ENCODE measurements around the gene FSD2.
"Not testable (repeated sequence)": the region's sequence is repeated elsewhere in the genome, so short reads cannot be mapped to it uniquely, and the experiment has no call there.

FSD2 gene

DNA sequence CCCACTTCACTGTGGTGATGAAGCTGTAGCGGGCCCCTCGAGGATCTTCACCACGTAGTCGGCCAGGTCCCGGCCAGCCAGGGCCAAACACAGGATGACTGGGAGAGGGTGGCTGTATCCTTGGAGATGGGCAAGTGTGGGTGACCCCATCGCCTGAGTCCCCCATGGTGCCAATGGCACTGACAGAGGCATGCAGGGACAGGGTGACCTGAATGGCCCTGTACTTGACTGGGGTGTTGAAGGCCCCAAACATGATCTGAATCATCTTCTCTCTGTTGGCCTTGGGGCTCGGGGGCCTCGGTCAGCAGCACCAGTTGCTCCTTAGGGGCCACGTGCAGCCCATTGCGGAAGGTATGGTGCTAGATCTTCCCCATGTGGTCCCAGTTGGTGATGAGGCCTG, 79.1 kb downstream of the FSD2 start:
- FAIRE-seq: no peak

DNA sequence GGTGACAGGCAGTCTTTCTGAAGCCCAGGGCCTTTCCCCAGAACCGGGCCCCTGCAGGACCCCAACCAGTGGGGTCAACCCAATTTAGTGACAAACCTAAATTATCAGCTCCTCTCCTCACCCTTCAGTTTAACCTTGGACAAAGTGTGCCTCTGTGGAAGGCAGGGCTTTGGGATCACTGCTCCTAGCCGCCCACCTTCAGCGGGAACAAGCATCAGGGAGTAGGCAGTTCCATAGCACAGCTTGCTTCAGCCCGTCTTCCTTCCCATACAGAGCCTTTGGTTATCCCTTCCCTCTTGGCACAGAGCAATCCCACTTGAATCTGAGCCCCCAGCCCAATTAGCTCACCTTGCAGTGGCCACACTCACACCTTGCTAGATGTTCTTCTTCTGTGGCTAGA, 90.9 kb downstream of the FSD2 start:
- FAIRE-seq: no peak

DNA sequence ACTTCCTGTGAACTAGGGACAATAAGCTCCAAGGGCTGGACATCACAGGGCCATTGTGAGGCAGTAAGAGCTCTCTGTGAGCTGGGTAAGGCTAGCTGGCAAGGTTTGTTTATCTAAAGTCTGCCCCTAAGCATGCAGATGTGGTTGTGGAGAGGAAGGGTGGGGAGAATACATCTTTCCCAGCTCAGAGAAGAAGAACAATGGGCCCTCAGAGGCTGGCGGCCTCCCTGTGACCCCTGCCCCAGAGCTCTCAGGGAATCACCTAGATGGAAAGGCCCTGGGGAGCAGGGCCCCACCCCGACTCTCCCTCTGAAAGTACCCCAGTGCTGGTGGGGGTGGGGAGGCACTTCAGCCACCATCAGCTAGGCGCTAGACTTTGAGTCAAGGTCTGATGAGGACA, 91.9 kb downstream of the FSD2 start:
- no peak for FAIRE-seq

DNA sequence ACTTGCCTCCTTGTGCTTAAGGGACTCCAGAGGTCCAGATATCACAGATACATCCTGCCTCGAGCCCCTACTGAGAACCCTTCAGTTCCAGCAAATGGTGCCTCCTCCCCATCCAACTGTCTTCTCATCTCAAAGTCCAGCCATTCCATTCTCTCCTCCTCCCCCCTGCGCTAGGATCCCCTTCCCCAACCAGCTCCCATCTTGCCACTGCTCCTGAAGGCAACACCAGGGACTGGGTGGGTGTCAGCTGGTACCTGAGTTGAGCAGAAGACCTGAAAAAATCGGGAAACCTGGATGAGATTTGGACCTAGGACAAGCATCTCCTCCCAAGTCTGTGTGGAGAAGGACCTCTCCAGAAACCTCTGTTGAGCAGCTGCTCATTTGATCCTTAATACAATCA, 93.8 kb downstream of the FSD2 start:
- no peak for FAIRE-seq

DNA sequence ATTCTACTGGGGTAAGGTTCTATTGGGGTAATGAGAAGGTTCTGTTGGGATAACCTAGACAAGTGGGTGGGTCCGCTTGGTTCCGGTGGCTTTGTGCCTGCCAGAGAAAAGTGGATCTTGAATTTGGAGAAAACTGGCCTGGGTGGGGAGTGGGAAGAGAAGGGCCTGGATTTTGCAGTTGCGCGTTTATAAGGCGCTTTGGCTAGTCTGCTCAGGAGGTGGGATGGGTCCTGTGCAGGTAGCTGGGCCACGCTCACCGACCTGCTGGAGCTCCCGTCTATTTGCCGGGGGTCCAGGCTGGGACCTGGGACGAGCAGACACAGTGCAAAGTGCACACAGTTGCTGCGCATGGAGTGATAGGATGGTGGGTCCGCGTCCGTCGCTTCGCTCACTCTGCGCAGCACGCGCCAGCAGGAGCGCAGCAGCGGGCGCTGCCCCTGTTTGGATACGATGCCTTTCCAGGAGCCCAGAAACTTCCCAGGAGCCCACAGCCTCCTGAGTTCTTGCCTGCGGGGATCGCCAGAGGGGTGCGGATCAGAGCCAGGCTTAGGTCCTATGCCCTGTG, 94.9 kb downstream of the FSD2 start:
- no peak for FAIRE-seq

DNA sequence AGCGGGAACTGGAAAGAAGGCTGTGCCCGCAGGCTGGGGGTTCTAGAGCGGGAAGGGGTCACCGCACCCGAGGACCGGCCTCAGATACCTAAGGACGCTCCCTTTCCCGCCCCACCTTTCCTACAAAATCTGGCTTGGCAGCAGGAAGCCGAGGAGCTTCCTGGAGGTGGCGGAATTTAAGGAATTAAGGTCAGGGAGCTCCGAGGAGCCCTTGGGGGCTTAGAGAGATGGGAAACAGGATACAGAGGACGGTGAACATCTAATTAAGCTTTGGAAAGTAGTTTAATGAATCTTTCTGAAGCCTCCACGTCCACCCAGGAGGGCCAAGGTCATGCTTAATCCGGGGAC, 95.7 kb downstream of the FSD2 start:
- FAIRE-seq: no peak

DNA sequence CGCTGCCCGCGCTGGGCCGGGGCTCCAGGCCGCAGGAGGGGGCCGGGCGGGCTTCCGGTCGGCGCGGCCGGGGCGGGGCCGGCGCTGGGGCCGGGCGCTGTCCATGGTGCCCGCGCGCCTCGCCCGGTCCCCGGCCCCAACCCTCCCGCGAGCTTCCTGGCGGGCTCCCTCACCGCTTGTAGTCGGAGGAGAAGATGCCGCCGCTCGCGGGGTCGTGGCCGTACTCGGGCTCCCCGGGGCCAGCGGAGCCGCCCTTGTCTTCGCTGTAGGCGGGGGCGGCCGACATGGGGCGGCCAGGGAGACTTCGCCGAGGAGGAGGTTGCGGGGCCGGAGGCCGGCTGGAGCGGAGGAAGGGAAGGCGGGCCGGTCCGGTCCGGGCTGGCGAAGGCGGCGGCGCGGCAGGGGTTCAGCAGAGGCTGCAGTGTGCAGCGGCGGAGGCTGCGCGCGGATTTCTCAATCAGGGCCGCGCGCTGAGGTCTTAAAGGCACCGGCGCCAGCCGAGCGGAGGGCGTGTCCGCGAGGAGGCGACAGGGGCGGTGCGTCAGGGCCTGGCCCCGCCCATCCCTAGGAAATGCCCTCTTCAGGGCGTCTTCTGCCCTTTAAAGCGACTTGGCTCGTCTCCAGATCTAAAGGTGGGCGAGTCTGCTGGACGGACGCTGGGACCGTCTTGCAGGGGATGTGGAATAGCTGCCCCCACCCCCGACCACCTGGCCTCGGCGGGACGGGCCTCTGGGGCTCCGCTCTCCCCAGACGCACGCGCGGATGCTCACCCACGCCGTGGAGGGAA, 96.3 kb downstream of the FSD2 start, which contains the start of gene AP3B2:
Gene AP3B2 (minus strand): TSS at position 455 of the 787 bp plus-strand sequence. CDS start 169 bp downstream, at position 286.
- FAIRE-seq: no peak

DNA sequence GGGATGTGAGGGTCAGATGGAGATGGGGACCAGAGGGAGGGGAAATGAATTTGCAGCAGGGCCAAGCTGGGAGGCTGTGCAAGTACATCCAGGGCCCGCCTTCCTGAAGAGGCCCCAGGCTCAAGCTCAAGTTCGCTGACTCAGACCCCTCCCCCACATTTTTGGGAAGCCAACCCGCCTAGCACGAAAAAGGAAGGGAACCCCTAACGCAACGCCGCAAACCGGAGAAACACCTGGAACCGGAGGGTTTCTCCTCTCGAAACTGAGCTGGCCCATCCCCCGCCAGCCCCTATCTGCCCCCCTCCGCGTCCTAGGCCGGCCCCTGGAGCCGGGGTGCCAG, 96.8 kb downstream of the FSD2 start:
- FAIRE-seq: no peak

DNA sequence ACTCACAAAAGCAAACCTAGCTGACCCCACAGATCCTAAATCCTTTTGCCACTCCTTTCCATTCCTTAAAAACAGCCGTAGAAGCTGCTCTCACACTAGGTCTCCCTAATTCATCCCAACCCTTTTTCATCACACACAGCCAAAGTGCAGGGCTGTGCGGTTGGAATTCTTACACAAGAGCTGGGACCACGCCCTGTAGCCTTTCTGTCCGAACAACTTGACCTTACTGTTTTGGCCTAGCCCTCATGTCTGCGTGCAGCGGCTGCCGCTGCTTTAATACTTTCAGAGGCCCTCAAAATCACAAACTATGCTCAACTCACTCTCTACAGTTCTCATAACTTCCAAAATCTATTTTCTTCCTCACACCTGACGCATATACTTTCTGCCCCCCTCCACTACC, 100.0 kb downstream of the FSD2 start:
- not testable (repeated sequence) for FAIRE-seq
